ENCODE measurements around the gene DIABLO. TPM values are rescaled to one million over a fixed set of nuclear protein-coding genes. Genes with fewer than 3 reads are reported as not detected.
A peak's percentile ranks its signal among the peaks of the same experiment; 100 is the strongest.

DIABLO gene
- polyA plus RNA-seq, 1 donor, result 56.7 TPM

DNA sequence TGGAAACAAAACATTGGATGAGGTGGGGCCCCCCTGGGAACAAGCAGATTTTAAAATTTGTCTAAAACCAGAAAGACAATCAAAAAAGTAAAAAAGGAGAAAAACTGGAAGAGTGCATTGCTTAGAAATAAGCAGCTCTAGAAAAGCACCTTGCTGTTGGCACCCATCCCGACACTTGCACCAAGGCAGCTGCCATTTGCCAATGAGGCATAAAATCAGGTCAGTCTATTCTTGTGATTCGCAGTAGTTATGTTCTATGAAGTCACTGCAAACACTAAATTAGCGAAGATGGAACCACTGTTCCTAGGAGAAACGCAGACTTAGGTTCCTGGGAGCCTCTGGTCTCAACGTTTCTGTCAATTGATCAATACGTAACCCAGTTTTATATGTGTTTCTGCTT lies 24.2 kb upstream of the DIABLO start:
- Histone ChIP-seq H3K36me3 (ENCODE audit: control insufficient read depth, insufficient read depth, low read length) (peaks cover 28% of the 10 kb centered on the region), H3K4me3 (ENCODE audit: low read length) (no peak overlapping the region)
- no peak for DNase-seq

DNA sequence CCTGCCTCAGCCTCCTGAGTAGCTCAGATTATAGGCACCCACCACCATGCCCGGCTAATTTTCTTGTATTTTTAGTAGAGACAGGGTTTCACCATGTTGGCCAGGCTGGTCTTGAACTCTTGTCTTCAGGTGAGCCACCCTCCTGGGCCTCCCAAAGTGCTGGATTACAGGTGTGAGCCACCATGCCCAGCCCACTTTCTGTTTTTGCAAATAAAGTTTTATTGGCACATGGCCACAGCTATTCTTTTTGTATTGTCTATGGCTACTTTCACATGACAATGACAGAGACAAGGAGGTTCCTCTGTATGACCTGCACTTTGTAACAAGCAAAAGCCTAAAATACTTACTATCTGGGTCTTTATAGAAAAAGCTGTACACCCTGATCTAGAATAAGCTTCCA lies 19.7 kb upstream of the DIABLO start:
- H3K4me3 ChIP-seq (ENCODE audit: low read length), result no peak overlapping the region
- 100% methylated on average over 1 of the region's 1 CpG for WGBS (ENCODE audit: insufficient coverage, low lambda C conversion rate)
- H3K9me3 ChIP-seq (ENCODE audit: control insufficient read depth, low read depth, low read length), result no peaks in the 10 kb centered on the region
- peaks cover 43% of the 10 kb centered on the region for H3K36me3 ChIP-seq (ENCODE audit: control insufficient read depth, insufficient read depth, low read length)
- no peak overlapping the region for H3K27ac ChIP-seq (ENCODE audit: low read length)
- DNase-seq, result no peak
- no peaks in the 10 kb centered on the region for H3K4me1 ChIP-seq (ENCODE audit: control insufficient read depth, insufficient read depth, low read length)
- H3K27me3 ChIP-seq (ENCODE audit: control insufficient read depth, insufficient read depth, low read length), result no peaks in the 10 kb centered on the region

More for the DNA sequence above, 24.2 kb upstream of the DIABLO start:
- no peaks in the 10 kb centered on the region for H3K4me1 ChIP-seq (ENCODE audit: control insufficient read depth, insufficient read depth, low read length)
- H3K27me3 ChIP-seq (ENCODE audit: control insufficient read depth, insufficient read depth, low read length), result no peaks in the 10 kb centered on the region
- no peak overlapping the region for H3K27ac ChIP-seq (ENCODE audit: low read length)
- no peaks in the 10 kb centered on the region for H3K9me3 ChIP-seq (ENCODE audit: control insufficient read depth, low read depth, low read length)
- WGBS (ENCODE audit: insufficient coverage, low lambda C conversion rate), result no CpG with 5 or more reads among the region's 6 CpGs

DNA sequence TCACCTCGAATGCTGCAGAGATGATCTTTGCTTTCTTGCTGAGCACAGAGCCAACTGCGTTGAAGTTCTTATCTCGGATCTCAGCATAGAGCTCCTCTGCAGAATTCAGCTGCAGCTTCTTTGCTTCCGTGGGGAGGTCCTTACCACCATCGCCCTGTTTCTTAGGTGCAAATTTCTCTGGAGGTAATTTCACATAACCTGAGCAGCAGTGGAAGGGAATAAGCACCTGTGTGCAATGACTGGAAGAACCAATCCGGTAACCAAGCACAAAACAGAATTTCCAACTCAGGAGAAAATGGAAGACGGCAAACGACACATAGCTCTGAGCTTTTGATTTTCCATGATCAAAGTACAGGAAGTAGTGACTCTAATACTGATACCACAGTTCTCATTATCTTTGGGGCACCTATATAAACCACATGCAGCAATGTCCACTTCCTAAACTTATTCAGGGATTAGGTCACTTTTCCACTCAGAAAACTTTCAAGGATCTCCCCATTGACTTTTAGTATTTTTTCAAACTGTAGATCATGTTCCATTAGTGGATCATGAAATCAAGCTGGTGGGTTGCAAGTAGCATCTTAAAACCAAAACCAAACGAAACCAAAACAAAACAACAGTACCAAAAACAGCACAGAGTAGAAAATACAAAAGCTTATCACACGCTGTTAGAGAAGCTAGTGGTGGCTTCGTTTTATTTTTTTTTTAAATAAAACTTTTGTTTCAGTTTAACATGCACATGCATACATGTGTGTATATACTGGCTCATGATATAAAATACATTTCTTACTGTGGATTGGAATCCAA lies 18.9 kb upstream of the DIABLO start:
- H3K9me3 ChIP-seq (ENCODE audit: control insufficient read depth, low read depth, low read length), result no peaks in the 10 kb centered on the region
- H3K4me3 ChIP-seq (ENCODE audit: low read length), result no peak overlapping the region
- H3K27ac ChIP-seq (ENCODE audit: low read length), result no peak overlapping the region
- peaks cover 38% of the 10 kb centered on the region for H3K36me3 ChIP-seq (ENCODE audit: control insufficient read depth, insufficient read depth, low read length)
- no peak for DNase-seq
- H3K4me1 ChIP-seq (ENCODE audit: control insufficient read depth, insufficient read depth, low read length), result no peaks in the 10 kb centered on the region
- no peaks in the 10 kb centered on the region for H3K27me3 ChIP-seq (ENCODE audit: control insufficient read depth, insufficient read depth, low read length)
- WGBS (ENCODE audit: insufficient coverage, low lambda C conversion rate), result 90% methylated on average over 2 of the region's 11 CpGs

DNA sequence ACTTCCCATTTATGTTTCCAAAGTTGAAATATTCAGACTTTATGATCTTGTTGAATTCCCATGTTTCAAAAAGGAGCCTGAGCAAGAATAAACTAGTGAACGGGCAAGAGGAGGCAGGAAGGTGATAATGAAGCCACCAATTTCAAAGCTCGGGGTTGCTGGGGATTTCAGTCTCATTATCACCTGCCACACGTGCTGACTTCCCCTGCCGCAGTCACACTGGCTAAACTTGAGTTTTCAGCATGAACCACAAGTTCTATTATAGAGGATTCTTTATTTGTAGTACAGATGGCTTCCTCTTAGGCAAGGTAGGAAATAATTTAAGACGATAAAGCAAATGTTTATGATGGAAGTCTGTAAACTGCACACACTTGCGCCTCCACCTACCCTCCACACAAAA lies 18.1 kb upstream of the DIABLO start:
- Histone ChIP-seq H3K27ac (ENCODE audit: low read length) (no peak overlapping the region), H3K4me3 (ENCODE audit: low read length) (no peak overlapping the region), H3K4me1 (ENCODE audit: control insufficient read depth, insufficient read depth, low read length) (no peaks in the 10 kb centered on the region), H3K36me3 (ENCODE audit: control insufficient read depth, insufficient read depth, low read length) (peaks cover 33% of the 10 kb centered on the region), H3K9me3 (ENCODE audit: control insufficient read depth, low read depth, low read length) (no peaks in the 10 kb centered on the region), H3K27me3 (ENCODE audit: control insufficient read depth, insufficient read depth, low read length) (no peaks in the 10 kb centered on the region)
- 88% methylated on average over 1 of the region's 6 CpGs for WGBS (ENCODE audit: insufficient coverage, low lambda C conversion rate)
- no peak for DNase-seq

DNA sequence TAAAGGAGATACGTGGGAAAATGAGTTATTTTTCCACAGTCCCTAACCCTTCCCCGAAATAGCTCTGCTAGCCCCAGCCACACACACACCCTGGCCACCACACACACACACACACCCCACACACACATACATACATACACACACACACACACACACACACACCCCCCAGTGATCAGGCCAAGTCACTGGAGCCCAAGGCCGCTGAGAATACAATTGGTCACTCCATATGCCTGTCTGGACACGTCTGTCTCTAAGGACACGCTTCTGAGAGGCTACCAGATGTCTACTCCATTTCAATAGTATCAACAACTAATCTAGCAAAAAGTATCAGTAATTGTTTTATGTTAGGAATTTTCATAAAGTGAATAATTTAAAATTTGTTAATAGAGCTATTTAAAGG lies 13.0 kb upstream of the DIABLO start:
- H3K4me3 ChIP-seq (ENCODE audit: low read length), result no peak overlapping the region
- DNase-seq, result no peak
- no CpG with 5 or more reads among the region's 5 CpGs for WGBS (ENCODE audit: insufficient coverage, low lambda C conversion rate)
- peaks cover 49% of the 10 kb centered on the region for H3K36me3 ChIP-seq (ENCODE audit: control insufficient read depth, insufficient read depth, low read length)
- no peaks in the 10 kb centered on the region for H3K4me1 ChIP-seq (ENCODE audit: control insufficient read depth, insufficient read depth, low read length)
- no peaks in the 10 kb centered on the region for H3K27me3 ChIP-seq (ENCODE audit: control insufficient read depth, insufficient read depth, low read length)
- no peak overlapping the region for H3K27ac ChIP-seq (ENCODE audit: low read length)
- no peaks in the 10 kb centered on the region for H3K9me3 ChIP-seq (ENCODE audit: control insufficient read depth, low read depth, low read length)

DNA sequence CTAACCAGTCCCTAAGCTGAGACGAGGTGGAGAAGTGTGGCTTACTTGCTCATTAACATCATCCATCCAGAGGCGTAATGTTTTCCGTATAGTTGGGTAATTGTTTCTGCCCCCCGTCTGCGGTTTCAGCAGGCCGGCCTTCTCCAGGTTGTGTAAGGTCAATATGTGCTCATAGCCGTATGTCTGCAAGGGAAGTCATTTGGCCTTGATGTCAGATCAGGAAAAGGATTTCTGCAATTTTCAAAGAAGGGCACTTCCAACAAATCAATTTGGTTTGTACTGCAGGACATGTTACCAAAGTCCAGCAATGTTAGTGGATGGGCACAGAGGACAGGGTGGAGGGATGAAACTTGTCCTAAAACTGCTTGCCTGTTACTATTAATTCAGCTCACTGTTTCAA lies 9.9 kb upstream of the DIABLO start:
- Histone ChIP-seq H3K27me3 (ENCODE audit: control insufficient read depth, insufficient read depth, low read length) (no peaks in the 10 kb centered on the region), H3K9me3 (ENCODE audit: control insufficient read depth, low read depth, low read length) (no peaks in the 10 kb centered on the region), H3K27ac (ENCODE audit: low read length) (no peak overlapping the region), H3K36me3 (ENCODE audit: control insufficient read depth, insufficient read depth, low read length) (peaks cover 57% of the 10 kb centered on the region), H3K4me3 (ENCODE audit: low read length) (no peak overlapping the region), H3K4me1 (ENCODE audit: control insufficient read depth, insufficient read depth, low read length) (no peaks in the 10 kb centered on the region)
- no peak for DNase-seq
- no CpG with 5 or more reads among the region's 7 CpGs for WGBS (ENCODE audit: insufficient coverage, low lambda C conversion rate)

DNA sequence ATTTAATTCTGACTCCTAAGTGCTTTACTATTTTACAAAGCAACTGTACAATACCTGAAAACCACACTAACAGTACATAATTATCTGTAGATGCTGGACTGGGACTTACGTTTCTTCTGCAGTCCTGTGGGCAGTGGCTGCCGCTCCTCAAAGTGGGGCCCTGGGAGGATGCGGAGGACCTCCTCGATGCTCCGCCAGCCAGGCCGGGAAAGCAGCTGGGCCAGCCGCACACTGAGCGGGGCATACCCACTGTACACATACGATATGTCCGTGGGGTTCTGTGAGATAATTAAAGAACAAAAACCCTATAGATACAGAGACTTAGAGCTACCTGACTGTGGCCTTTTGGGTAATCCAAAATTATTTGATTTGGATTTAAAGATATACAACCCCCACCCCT lies 6.8 kb upstream of the DIABLO start:
- no CpG with 5 or more reads among the region's 10 CpGs for WGBS (ENCODE audit: insufficient coverage, low lambda C conversion rate)
- no peak for DNase-seq
- H3K4me3 ChIP-seq (ENCODE audit: low read length), result no peak overlapping the region
- no peak overlapping the region for H3K27ac ChIP-seq (ENCODE audit: low read length)
- peaks cover 57% of the 10 kb centered on the region for H3K36me3 ChIP-seq (ENCODE audit: control insufficient read depth, insufficient read depth, low read length)
- H3K27me3 ChIP-seq (ENCODE audit: control insufficient read depth, insufficient read depth, low read length), result no peaks in the 10 kb centered on the region
- no peaks in the 10 kb centered on the region for H3K4me1 ChIP-seq (ENCODE audit: control insufficient read depth, insufficient read depth, low read length)
- H3K9me3 ChIP-seq (ENCODE audit: control insufficient read depth, low read depth, low read length), result no peaks in the 10 kb centered on the region

DNA sequence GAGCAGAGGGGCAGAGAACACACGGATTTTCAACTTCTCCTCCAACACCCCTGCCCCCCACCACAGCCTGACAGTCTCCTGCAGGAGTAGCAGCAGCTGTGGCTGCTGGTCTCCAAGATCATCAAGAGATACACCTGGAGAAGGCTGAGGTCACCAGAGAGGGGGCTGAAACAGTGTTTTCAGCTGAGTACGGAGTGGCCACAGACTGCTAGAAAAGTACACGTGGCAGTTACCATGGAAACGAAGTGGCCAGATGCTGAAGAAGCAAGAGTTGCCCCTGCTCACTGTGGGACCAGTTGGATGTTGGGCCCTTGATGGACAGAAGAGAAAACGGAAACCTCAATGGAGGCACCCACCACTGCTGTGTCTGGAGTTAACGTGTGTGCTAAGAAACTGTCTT lies 4.9 kb upstream of the DIABLO start:
- no peaks in the 10 kb centered on the region for H3K27me3 ChIP-seq (ENCODE audit: control insufficient read depth, insufficient read depth, low read length)
- H3K36me3 ChIP-seq (ENCODE audit: control insufficient read depth, insufficient read depth, low read length), result peaks cover 48% of the 10 kb centered on the region
- H3K27ac ChIP-seq (ENCODE audit: low read length), result no peak overlapping the region
- DNase-seq, result no peak
- peaks cover 5% of the 10 kb centered on the region for H3K4me1 ChIP-seq (ENCODE audit: control insufficient read depth, insufficient read depth, low read length)
- no peak overlapping the region for H3K4me3 ChIP-seq (ENCODE audit: low read length)
- H3K9me3 ChIP-seq (ENCODE audit: control insufficient read depth, low read depth, low read length), result no peaks in the 10 kb centered on the region
- WGBS (ENCODE audit: insufficient coverage, low lambda C conversion rate), result no CpG with 5 or more reads among the region's 6 CpGs

DNA sequence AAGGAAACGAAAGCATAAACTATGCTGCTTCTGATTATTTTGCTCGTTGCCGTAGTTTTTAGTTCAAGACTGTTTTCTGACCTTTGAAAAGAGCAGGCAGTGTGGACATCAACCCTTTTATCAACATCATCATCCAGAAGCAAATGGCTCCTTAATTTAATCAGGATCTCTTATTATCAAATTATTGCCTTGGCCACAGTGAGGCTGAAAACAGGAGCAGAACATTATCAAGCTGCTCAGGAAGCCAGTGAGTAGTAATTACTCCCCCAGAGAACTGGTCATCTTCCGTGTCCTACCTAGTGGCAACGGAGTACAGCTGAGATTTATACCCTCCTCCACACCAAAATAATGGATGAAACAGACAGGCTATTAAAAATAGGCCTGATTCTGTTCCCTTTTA lies 2.2 kb upstream of the DIABLO start:
- Histone ChIP-seq H3K4me3 (ENCODE audit: low read length) (no peak overlapping the region), H3K4me1 (ENCODE audit: control insufficient read depth, insufficient read depth, low read length) (peaks cover 14% of the 10 kb centered on the region), H3K27ac (ENCODE audit: low read length) (no peak overlapping the region), H3K36me3 (ENCODE audit: control insufficient read depth, insufficient read depth, low read length) (peaks cover 38% of the 10 kb centered on the region), H3K9me3 (ENCODE audit: control insufficient read depth, low read depth, low read length) (no peaks in the 10 kb centered on the region), H3K27me3 (ENCODE audit: control insufficient read depth, insufficient read depth, low read length) (no peaks in the 10 kb centered on the region)
- WGBS (ENCODE audit: insufficient coverage, low lambda C conversion rate), result 96% methylated on average over 3 of the region's 5 CpGs
- peak in 1 of 2 donors; percentile 15 for DNase-seq

DNA sequence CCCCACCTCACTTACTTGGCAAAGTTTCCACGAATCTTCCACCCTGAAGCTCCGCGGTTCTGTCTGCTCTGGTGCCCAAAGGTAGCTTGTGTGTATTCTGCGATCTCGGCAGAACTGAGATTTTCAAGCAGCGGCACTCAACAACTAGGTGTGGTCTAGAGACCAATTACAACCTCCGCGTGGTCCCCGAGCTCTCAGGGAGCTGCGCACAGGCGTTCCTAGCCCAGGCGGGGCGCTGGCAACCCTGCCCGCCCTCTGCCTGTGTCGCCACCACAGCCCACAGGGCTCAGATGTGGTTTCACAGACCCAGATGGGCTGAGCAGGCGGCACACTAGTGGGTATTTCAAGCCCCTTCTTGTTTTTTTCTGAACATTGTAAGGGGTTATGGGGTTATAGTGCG lies 1.5 kb upstream of the DIABLO start:
- Histone ChIP-seq H3K36me3 (ENCODE audit: control insufficient read depth, insufficient read depth, low read length) (peaks cover 40% of the 10 kb centered on the region), H3K4me3 (ENCODE audit: low read length) (no peak overlapping the region)
- no peak for DNase-seq

More for the DNA sequence above, 1.5 kb upstream of the DIABLO start:
- no CpG with 5 or more reads among the region's 17 CpGs for WGBS (ENCODE audit: insufficient coverage, low lambda C conversion rate)
- peaks cover 14% of the 10 kb centered on the region for H3K4me1 ChIP-seq (ENCODE audit: control insufficient read depth, insufficient read depth, low read length)
- H3K27ac ChIP-seq (ENCODE audit: low read length), result no peak overlapping the region
- no peaks in the 10 kb centered on the region for H3K9me3 ChIP-seq (ENCODE audit: control insufficient read depth, low read depth, low read length)
- no peaks in the 10 kb centered on the region for H3K27me3 ChIP-seq (ENCODE audit: control insufficient read depth, insufficient read depth, low read length)

Measured in large intestine (tissue), 3 donors.